OCI-LY3 (cell line): ENCODE measurements around the gene PDK2.

Source experiments
- H2AFZ ChIP-seq: fragments of 200-600, 300-600 bp; shearing (Covaris generic); 2 replicates; pipeline ENCODE4 v1.6.0; 2014; ENCODE audit warnings: antibody characterized with exemption, low read depth, low read length
- H3K27ac ChIP-seq: fragments of 200-600, 300-600 bp; sonication (generic); 2 replicates; pipeline ENCODE4 v1.5.1; 2014; ENCODE audit warnings: mild to moderate bottlenecking, low read length, moderate library complexity, mixed read lengths
- H3K27me3 ChIP-seq: fragments of 200-600, 300-600 bp; sonication (generic); 2 replicates; pipeline ENCODE4 v1.6.1; 2014; ENCODE audit warnings: low read depth, low read length, mixed read lengths
- H3K36me3 ChIP-seq: fragments of 200-600, 300-600 bp; sonication (generic); replicated peaks from 2 replicates; pipeline ENCODE3; 2014; ENCODE audit warnings: low read depth, low read length, mixed read lengths
- H3K4me1 ChIP-seq: fragments of 300-600, 200-600 bp; sonication (generic); 2 replicates; pipeline ENCODE4 v1.6.1; 2014; ENCODE audit warnings: low read length, mixed read lengths
- H3K4me2 ChIP-seq: fragments of 200-600, 300-600 bp; sonication (generic); 2 replicates; pipeline ENCODE4 v1.6.1; 2014; ENCODE audit warnings: low read length, mixed read lengths
- H3K4me3 ChIP-seq: fragments of 300-600, 200-600 bp; sonication (generic); 2 replicates; pipeline ENCODE4 v1.5.1; 2014; ENCODE audit warnings: antibody characterized with exemption, mild to moderate bottlenecking, low read length, moderate library complexity
- H3K79me2 ChIP-seq: fragments of 300-600, 200-600 bp; shearing (Covaris generic); 2 replicates; pipeline ENCODE4 v1.6.1; 2014; ENCODE audit warnings: mild to moderate bottlenecking, low read length, mixed read lengths
- H3K9ac ChIP-seq: fragments of 300-600, 200-600 bp; shearing (Covaris generic); 2 replicates; pipeline ENCODE4 v1.6.0; 2014; ENCODE audit warnings: mild to moderate bottlenecking, low read length, moderate library complexity
- H3K9me3 ChIP-seq: fragments of 200-600, 300-600 bp; shearing (Covaris generic); 2 replicates; pipeline ENCODE4 v1.6.1; 2014; ENCODE audit warnings: low read length, mixed read lengths; ENCODE audit not compliant: insufficient read depth
- H4K20me1 ChIP-seq: fragments of 200-600, 300-600 bp; sonication (generic); 2 replicates; pipeline ENCODE4 v1.6.1; 2016; ENCODE audit warnings: low read length, mixed read lengths; ENCODE audit not compliant: insufficient read depth
- EZH2phosphoT487 ChIP-seq: fragments of 200-600 bp; shearing (Covaris generic); IDR thresholded peaks from 2 replicates; pipeline ENCODE4 v1.6.1; 2018; ENCODE audit warnings: antibody characterized with exemption, mixed run types, low read depth
- TF ChIP-seq, protein P1 (sequence below): fragments of 200-600, 300-600 bp; sonication (generic); IDR thresholded peaks from 2 replicates; pipeline ENCODE4 v1.5.1; 2014; ENCODE audit warnings: antibody characterized with exemption, low read length, low read depth

PDK2 gene

DNA sequence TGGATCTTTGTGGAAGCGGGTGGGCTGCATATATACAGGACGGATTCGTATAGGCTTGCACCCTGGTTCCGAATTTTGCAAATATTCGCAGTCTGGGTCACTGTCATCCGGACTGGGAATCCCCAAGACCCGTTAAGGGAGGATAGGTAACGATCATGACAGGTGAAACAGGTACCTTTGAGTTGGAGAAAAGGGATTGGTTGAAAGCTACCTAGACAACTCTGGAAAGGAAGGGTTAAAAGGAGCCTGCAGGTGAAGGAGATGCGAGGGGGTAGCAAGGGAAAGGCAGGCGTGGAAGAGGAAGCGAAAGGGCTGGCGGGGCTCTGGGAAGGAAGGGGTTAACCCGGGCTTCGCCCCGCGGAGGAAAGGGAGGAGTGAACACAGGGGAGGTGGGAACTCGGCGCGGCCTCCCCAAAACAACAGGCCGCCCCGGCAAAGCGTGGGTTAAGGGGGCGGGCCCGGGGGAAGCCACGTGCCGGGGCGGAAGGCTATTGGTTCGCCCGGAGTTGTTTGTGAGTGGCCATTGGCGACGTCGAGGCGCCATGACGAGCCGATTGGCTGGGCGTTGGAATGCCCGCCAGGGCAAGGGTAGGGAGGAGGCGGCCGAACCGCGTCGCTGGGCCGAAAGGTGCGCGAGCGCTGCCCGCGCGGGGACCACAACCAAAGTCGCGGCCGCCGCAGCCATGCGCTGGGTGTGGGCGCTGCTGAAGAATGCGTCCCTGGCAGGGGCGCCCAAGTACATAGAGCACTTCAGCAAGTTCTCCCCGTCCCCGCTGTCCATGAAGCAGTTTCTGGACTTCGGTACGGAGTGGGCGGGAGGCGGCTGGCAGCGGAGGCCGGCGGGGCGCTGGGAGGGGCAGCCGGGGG, at the start of gene PDK2:
PDK2 (plus strand) TSS at position 599 of the 867 bp plus-strand sequence; CDS start at position 684, 85 bp downstream.
- H3K9me3 ChIP-seq, result no peaks in the 10 kb centered on the region
- peak within 1 kb of the TSS; percentile 71 for H3K27ac ChIP-seq

DNA sequence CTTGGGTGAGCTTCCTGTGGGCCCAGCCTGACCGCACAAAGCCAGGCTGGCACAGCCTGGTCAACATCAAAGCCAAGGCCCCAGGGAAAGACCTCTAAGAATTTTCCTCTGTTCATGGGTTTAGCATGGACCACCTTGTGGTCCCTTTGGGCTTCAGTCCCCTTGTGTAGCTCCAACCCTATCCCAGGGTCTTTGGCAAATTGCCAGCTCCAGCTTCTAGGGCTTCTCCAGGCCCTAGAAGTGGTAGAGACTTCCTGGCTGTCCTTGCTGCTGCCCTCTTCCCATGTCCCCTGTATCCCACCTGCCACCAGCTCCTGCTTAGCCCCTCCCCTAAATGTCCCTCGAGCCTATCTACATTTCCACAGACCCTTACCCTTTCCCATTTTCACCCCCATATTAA, 49.0 kb upstream of the PDK2 start:
- H3K27me3 ChIP-seq, result no peaks in the 10 kb centered on the region
- H3K9me3 ChIP-seq, result no peaks in the 10 kb centered on the region
- no peak overlapping the region for H3K27ac ChIP-seq
- H4K20me1 ChIP-seq, result no peaks in the 10 kb centered on the region
- H3K36me3 ChIP-seq, result no peaks in the 10 kb centered on the region
- H2AFZ ChIP-seq, result no peak overlapping the region
- H3K79me2 ChIP-seq, result no peaks in the 10 kb centered on the region
- no peak overlapping the region for H3K4me2 ChIP-seq
- no peak overlapping the region for H3K4me3 ChIP-seq
- peaks cover 4% of the 10 kb centered on the region for H3K4me1 ChIP-seq
- TF ChIP-seq, protein P1, sequence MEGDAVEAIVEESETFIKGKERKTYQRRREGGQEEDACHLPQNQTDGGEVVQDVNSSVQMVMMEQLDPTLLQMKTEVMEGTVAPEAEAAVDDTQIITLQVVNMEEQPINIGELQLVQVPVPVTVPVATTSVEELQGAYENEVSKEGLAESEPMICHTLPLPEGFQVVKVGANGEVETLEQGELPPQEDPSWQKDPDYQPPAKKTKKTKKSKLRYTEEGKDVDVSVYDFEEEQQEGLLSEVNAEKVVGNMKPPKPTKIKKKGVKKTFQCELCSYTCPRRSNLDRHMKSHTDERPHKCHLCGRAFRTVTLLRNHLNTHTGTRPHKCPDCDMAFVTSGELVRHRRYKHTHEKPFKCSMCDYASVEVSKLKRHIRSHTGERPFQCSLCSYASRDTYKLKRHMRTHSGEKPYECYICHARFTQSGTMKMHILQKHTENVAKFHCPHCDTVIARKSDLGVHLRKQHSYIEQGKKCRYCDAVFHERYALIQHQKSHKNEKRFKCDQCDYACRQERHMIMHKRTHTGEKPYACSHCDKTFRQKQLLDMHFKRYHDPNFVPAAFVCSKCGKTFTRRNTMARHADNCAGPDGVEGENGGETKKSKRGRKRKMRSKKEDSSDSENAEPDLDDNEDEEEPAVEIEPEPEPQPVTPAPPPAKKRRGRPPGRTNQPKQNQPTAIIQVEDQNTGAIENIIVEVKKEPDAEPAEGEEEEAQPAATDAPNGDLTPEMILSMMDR, result no peak
- TF ChIP-seq EZH2phosphoT487, result no peak
- no peak overlapping the region for H3K9ac ChIP-seq

More for the DNA sequence above, at the start of gene PDK2:
- Histone ChIP-seq H4K20me1 (no peaks in the 10 kb centered on the region), H3K27me3 (no peaks in the 10 kb centered on the region), H3K4me3 (peak within 1 kb of the TSS; percentile 84), H3K4me1 (peaks cover 16% of the 10 kb centered on the region), H3K4me2 (peak within 1 kb of the TSS; percentile 98), H3K36me3 (no peaks in the 10 kb centered on the region), H3K79me2 (peaks cover 8% of the 10 kb centered on the region; the same call in 1 of the 2 replicates), H3K9ac (peak within 1 kb of the TSS; percentile 81), H2AFZ (peak within 1 kb of the TSS; percentile 67)
- TF ChIP-seq, protein P1, result no peak
- no peak for TF ChIP-seq EZH2phosphoT487

DNA sequence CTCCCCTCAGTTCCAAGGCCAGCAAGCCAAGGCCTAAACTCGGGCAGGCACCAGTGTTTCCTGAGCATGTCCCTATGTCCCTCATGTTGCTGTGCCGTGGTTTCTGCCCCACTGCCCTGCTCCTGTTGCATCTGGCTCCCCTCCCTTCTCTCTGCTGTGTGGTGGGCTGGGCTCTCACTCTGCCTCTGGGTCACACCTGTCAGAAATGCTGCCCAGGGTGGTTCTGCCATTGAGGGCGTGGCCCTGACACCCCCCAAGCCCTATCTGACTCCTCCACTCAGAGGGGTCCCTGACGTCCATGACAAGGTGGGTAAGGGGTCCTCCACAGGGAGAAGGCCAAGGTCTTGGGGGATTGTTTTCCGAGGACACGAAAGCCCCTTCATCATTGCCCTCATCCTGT, 48.5 kb upstream of the PDK2 start:
- Histone ChIP-seq H3K4me3 (no peak overlapping the region), H3K27me3 (no peaks in the 10 kb centered on the region), H3K9me3 (no peaks in the 10 kb centered on the region), H3K9ac (no peak overlapping the region), H3K27ac (no peak overlapping the region), H4K20me1 (no peaks in the 10 kb centered on the region), H3K36me3 (no peaks in the 10 kb centered on the region), H2AFZ (no peak overlapping the region), H3K4me1 (peaks cover 8% of the 10 kb centered on the region), H3K79me2 (no peaks in the 10 kb centered on the region), H3K4me2 (no peak overlapping the region)
- no peak for TF ChIP-seq EZH2phosphoT487
- TF ChIP-seq, protein P1, result no peak

DNA sequence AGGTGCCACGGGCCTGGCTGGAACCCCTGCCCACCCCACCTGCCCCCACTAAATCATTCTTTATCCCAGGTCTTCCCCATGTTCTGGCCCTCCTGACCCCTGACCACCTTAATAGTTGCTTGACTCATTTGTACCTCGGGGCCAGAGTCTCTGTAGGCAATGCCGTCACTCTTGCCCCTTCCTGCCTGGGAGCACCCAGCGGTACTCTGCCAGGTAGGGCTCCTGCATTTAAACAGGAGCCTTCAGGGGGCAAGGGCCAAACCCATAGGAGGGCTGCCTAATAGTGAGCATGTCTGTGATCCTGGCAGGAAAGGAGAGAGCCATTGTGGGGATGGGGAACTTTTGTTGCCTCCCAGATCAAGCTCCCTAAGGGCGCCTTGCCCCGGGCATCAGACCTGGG, 48.1 kb upstream of the PDK2 start:
- Histone ChIP-seq H3K4me3 (no peak overlapping the region), H3K27me3 (no peaks in the 10 kb centered on the region), H3K4me1 (peaks cover 8% of the 10 kb centered on the region), H3K27ac (no peak overlapping the region), H2AFZ (no peak overlapping the region), H3K36me3 (no peaks in the 10 kb centered on the region), H3K9ac (no peak overlapping the region), H4K20me1 (no peaks in the 10 kb centered on the region), H3K9me3 (no peaks in the 10 kb centered on the region), H3K79me2 (no peaks in the 10 kb centered on the region), H3K4me2 (no peak overlapping the region)
- TF ChIP-seq, protein P1, result no peak
- TF ChIP-seq EZH2phosphoT487, result no peak
